Neural cell (in vitro differentiated cells): ENCODE measurements around the gene CACNA2D4. TPM values are rescaled to one million over a fixed set of nuclear protein-coding genes. Genes with fewer than 3 reads are reported as not detected.

ENCODE experiments used
- H2AFZ ChIP-seq: fragments of 200-600, 300-800 bp; sonication (generic), shearing (Covaris generic); 2 replicates; pipeline ENCODE4 v1.6.0; 2014; ENCODE audit warnings: low read depth, mild to moderate bottlenecking, antibody characterized with exemption, low read length, moderate library complexity
- H3F3A ChIP-seq: fragments of 200-600 bp; shearing (Covaris generic); 2 replicates; pipeline ENCODE4 v1.6.1; 2016; ENCODE audit warnings: mild to moderate bottlenecking, moderate library complexity, mixed read lengths, antibody characterized with exemption, low read length; ENCODE audit not compliant: insufficient read depth, poor library complexity, severe bottlenecking
- H3K27ac ChIP-seq: fragments of 200-600, 300-800 bp; sonication (generic), shearing (Covaris generic); 2 replicates; pipeline ENCODE4 v1.5.1; 2014; ENCODE audit warnings: mild to moderate bottlenecking, low read length, moderate library complexity
- H3K27me3 ChIP-seq: fragments of 300-800, 200-600 bp; sonication (generic), shearing (Covaris generic); 2 replicates; pipeline ENCODE4 v1.6.0; 2014; ENCODE audit warnings: mild to moderate bottlenecking, low read depth, low read length, moderate library complexity; ENCODE audit not compliant: insufficient read depth
- H3K36me3 ChIP-seq: fragments of 300-800, 200-600 bp; sonication (generic), shearing (Covaris generic); 2 replicates; pipeline ENCODE4 v1.5.1; 2014; ENCODE audit warnings: mild to moderate bottlenecking, antibody characterized with exemption, low read length, moderate library complexity; ENCODE audit not compliant: insufficient read depth
- H3K4me2 ChIP-seq: fragments of 300-800, 200-600 bp; sonication (generic), shearing (Covaris generic); 2 replicates; pipeline ENCODE4 v1.6.0; 2014; ENCODE audit warnings: mild to moderate bottlenecking, low read length
- H3K4me3 ChIP-seq: fragments of 300-800, 200-600 bp; sonication (generic), shearing (Covaris generic); 2 replicates; pipeline ENCODE4 v1.5.1; 2014; ENCODE audit warnings: mild to moderate bottlenecking, low read length, moderate library complexity
- H3K79me2 ChIP-seq: fragments of 200-600 bp; shearing (Covaris generic); replicated peaks from 2 replicates; pipeline ENCODE4 v1.6.0; 2014; ENCODE audit warnings: mild to moderate bottlenecking, low read length, moderate library complexity; ENCODE audit not compliant: insufficient read depth
- H3K9ac ChIP-seq: fragments of 300-800, 200-600 bp; sonication (generic), shearing (Covaris generic); 2 replicates; pipeline ENCODE4 v1.6.1; 2016; ENCODE audit warnings: mild to moderate bottlenecking, low read length, mixed read lengths
- H3K9me2 ChIP-seq: fragments of 200-600 bp; shearing (Covaris generic); 2 replicates; pipeline ENCODE4 v1.6.1; 2016; ENCODE audit warnings: mild to moderate bottlenecking, low read length, mixed read lengths; ENCODE audit not compliant: insufficient read depth
- H3K9me3 ChIP-seq: fragments of 200-600, 300-800 bp; sonication (generic), shearing (Covaris generic); 2 replicates; pipeline ENCODE4 v1.6.1; 2016; ENCODE audit warnings: mild to moderate bottlenecking, mixed run types, low read length, moderate library complexity, mixed read lengths
- H4K20me1 ChIP-seq: fragments of 200-600 bp; shearing (Covaris generic); 2 replicates; pipeline ENCODE4 v1.6.1; 2016; ENCODE audit warnings: mild to moderate bottlenecking, mixed run types; ENCODE audit not compliant: insufficient read depth
- EP300 ChIP-seq: fragments of 450-650 bp; conservative IDR thresholded peaks from 2 replicates; pipeline ENCODE4 v1.6.1; 2014; ENCODE audit warnings: antibody characterized with exemption, mild to moderate bottlenecking, moderate library complexity; ENCODE audit not compliant: poor library complexity, severe bottlenecking
- EZH2 ChIP-seq: fragments of 200-600, 300-800 bp; shearing (Covaris generic), sonication (generic); IDR thresholded peaks from 2 replicates; pipeline ENCODE4 v1.6.1; 2014; ENCODE audit warnings: antibody characterized with exemption, low read length, borderline replicate concordance, mild to moderate bottlenecking; ENCODE audit not compliant: insufficient read depth, poor library complexity, severe bottlenecking
- MXI1 ChIP-seq: fragments of 450-650 bp; conservative IDR thresholded peaks from 2 replicates; pipeline ENCODE4 v1.6.1; 2014; ENCODE audit warnings: antibody characterized with exemption, mild to moderate bottlenecking; ENCODE audit not compliant: poor library complexity, severe bottlenecking
- POLR2AphosphoS5 ChIP-seq: IDR thresholded peaks from 2 replicates; pipeline ENCODE4 v1.6.1; 2012
- RAD21 ChIP-seq: fragments of 450-650 bp; conservative IDR thresholded peaks from 2 replicates; pipeline ENCODE4 v1.6.1; 2014; ENCODE audit warnings: antibody characterized with exemption, mild to moderate bottlenecking, moderate library complexity
- SMC3 ChIP-seq: fragments of 450-650 bp; conservative IDR thresholded peaks from 2 replicates; pipeline ENCODE4 v1.6.1; 2014; ENCODE audit warnings: antibody characterized with exemption, mild to moderate bottlenecking, moderate library complexity; ENCODE audit not compliant: poor library complexity
- TAF1 ChIP-seq: IDR thresholded peaks from 2 replicates; pipeline ENCODE4 v1.6.1; 2012; ENCODE audit warnings: low read depth
- polyA plus RNA-seq: library from polyadenylated mRNA; depleted of rRNA; stranded (reverse); fragments of >200 nt; gene quantifications from 2 replicates; pipeline ENCODE4 v1.2.3, GENCODE V29; 2014
- TF ChIP-seq, protein P1 (sequence below): fragments of 450-650 bp; IDR thresholded peaks from 2 replicates; pipeline ENCODE4 v1.5.1; 2014; ENCODE audit warnings: antibody characterized with exemption, mild to moderate bottlenecking, moderate library complexity; ENCODE audit not compliant: poor library complexity, severe bottlenecking
- TF ChIP-seq, protein P2 (sequence below): IDR thresholded peaks from 2 replicates; pipeline ENCODE4 v1.6.1; 2012; ENCODE audit warnings: borderline replicate concordance

CACNA2D4 gene
- polyA plus RNA-seq, 1 donor from 2014 or later: not detected

GRCh38 chr12:1810201-1810930, 108.1 kb downstream of the CACNA2D4 start:
- H3K9ac ChIP-seq: no peak overlapping the region
- H3K4me2 ChIP-seq: no peak overlapping the region
- no peak overlapping the region for H3K4me3 ChIP-seq
- no peaks in the 10 kb centered on the region for H3K27me3 ChIP-seq
- no peaks in the 10 kb centered on the region for H4K20me1 ChIP-seq
- no peaks in the 10 kb centered on the region for H3F3A ChIP-seq
- H3K27ac ChIP-seq: no peak overlapping the region
- no peaks in the 10 kb centered on the region for H3K9me2 ChIP-seq
- H2AFZ ChIP-seq: no peak overlapping the region
- TF ChIP-seq POLR2AphosphoS5 (no peak), EP300 (no peak), SMC3 (no peak), TAF1 (no peak), MXI1 (no peak), RAD21 (no peak), EZH2 (no peak)
- TF ChIP-seq, protein P1, sequence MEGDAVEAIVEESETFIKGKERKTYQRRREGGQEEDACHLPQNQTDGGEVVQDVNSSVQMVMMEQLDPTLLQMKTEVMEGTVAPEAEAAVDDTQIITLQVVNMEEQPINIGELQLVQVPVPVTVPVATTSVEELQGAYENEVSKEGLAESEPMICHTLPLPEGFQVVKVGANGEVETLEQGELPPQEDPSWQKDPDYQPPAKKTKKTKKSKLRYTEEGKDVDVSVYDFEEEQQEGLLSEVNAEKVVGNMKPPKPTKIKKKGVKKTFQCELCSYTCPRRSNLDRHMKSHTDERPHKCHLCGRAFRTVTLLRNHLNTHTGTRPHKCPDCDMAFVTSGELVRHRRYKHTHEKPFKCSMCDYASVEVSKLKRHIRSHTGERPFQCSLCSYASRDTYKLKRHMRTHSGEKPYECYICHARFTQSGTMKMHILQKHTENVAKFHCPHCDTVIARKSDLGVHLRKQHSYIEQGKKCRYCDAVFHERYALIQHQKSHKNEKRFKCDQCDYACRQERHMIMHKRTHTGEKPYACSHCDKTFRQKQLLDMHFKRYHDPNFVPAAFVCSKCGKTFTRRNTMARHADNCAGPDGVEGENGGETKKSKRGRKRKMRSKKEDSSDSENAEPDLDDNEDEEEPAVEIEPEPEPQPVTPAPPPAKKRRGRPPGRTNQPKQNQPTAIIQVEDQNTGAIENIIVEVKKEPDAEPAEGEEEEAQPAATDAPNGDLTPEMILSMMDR: no peak
- H3K36me3 ChIP-seq: no peaks in the 10 kb centered on the region
- H3K9me3 ChIP-seq: no peaks in the 10 kb centered on the region
- H3K79me2 ChIP-seq: no peaks in the 10 kb centered on the region

- Histone ChIP-seq H3K27ac (no peak overlapping the region), H3K9me2 (no peaks in the 10 kb centered on the region), H4K20me1 (no peaks in the 10 kb centered on the region), H3K27me3 (no peaks in the 10 kb centered on the region), H3K79me2 (no peaks in the 10 kb centered on the region), H3K4me3 (no peak overlapping the region), H3K9me3 (no peaks in the 10 kb centered on the region), H2AFZ (no peak overlapping the region), H3K9ac (no peak overlapping the region), H3F3A (no peaks in the 10 kb centered on the region), H3K36me3 (no peaks in the 10 kb centered on the region), H3K4me2 (no peak overlapping the region)
- TF ChIP-seq, protein P2, sequence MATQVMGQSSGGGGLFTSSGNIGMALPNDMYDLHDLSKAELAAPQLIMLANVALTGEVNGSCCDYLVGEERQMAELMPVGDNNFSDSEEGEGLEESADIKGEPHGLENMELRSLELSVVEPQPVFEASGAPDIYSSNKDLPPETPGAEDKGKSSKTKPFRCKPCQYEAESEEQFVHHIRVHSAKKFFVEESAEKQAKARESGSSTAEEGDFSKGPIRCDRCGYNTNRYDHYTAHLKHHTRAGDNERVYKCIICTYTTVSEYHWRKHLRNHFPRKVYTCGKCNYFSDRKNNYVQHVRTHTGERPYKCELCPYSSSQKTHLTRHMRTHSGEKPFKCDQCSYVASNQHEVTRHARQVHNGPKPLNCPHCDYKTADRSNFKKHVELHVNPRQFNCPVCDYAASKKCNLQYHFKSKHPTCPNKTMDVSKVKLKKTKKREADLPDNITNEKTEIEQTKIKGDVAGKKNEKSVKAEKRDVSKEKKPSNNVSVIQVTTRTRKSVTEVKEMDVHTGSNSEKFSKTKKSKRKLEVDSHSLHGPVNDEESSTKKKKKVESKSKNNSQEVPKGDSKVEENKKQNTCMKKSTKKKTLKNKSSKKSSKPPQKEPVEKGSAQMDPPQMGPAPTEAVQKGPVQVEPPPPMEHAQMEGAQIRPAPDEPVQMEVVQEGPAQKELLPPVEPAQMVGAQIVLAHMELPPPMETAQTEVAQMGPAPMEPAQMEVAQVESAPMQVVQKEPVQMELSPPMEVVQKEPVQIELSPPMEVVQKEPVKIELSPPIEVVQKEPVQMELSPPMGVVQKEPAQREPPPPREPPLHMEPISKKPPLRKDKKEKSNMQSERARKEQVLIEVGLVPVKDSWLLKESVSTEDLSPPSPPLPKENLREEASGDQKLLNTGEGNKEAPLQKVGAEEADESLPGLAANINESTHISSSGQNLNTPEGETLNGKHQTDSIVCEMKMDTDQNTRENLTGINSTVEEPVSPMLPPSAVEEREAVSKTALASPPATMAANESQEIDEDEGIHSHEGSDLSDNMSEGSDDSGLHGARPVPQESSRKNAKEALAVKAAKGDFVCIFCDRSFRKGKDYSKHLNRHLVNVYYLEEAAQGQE: no peak
- TF ChIP-seq, protein P1: no peak
- TF ChIP-seq EZH2 (no peak), POLR2AphosphoS5 (no peak), MXI1 (no peak), SMC3 (no peak), RAD21 (no peak), EP300 (no peak), TAF1 (no peak)
Measured at GRCh38 chr12:1809591-1810190, 108.8 kb downstream of the CACNA2D4 start.
